NCI-H774 (cell line): ENCODE data around the gene TP53TG3D.
"Not testable (repeated sequence)": the region's sequence is repeated elsewhere in the genome, so short reads cannot be mapped to it uniquely, and the experiment has no call there.

Experiments used
- DNase-seq: peaks from one replicate; lab custom pipeline; 2025; lab: John Stamatoyannopoulos, UW

The TP53TG3D gene

GRCh38 chr16:32252986-32253385, at the start of gene TP53TG3D:
TSS of gene TP53TG3D (plus strand) at chr16:32253286. CDS start at chr16:32253354, 68 bp downstream.
- DNase-seq: not testable (repeated sequence)

GRCh38 chr16:32253507-32253906, 421 bp downstream of the TP53TG3D start:
- not testable (repeated sequence) for DNase-seq

GRCh38 chr16:32261526-32261925, 8.4 kb downstream of the TP53TG3D start:
- DNase-seq: not testable (repeated sequence)

GRCh38 chr16:32263552-32263951, 10.5 kb downstream of the TP53TG3D start:
- not testable (repeated sequence) for DNase-seq

- DNase-seq: not testable (repeated sequence)
These were observed 28.8 kb downstream of the TP53TG3D start for GRCh38 chr16:32281910-32282309.

GRCh38 chr16:32283024-32283423, 29.9 kb downstream of the TP53TG3D start:
- DNase-seq: not testable (repeated sequence)

GRCh38 chr16:32283917-32284495, 30.9 kb downstream of the TP53TG3D start:
- not testable (repeated sequence) for DNase-seq

GRCh38 chr16:32284800-32285796, 32.0 kb downstream of the TP53TG3D start:
- DNase-seq: not testable (repeated sequence)

- not testable (repeated sequence) for DNase-seq
These were observed 33.1 kb downstream of the TP53TG3D start for GRCh38 chr16:32286193-32286592.

- DNase-seq: not testable (repeated sequence)
These were observed 34.7 kb downstream of the TP53TG3D start for GRCh38 chr16:32287743-32288142.

GRCh38 chr16:32289197-32289596, 36.1 kb downstream of the TP53TG3D start:
- DNase-seq: not testable (repeated sequence)

GRCh38 chr16:32302776-32303175, 49.7 kb downstream of the TP53TG3D start:
- DNase-seq: not testable (repeated sequence)
